Measurements from ENCODE around the gene CERS6.
"Not testable (repeated sequence)": the region's sequence is repeated elsewhere in the genome, so short reads cannot be mapped to it uniquely, and the experiment has no call there.

CERS6 gene

DNA sequence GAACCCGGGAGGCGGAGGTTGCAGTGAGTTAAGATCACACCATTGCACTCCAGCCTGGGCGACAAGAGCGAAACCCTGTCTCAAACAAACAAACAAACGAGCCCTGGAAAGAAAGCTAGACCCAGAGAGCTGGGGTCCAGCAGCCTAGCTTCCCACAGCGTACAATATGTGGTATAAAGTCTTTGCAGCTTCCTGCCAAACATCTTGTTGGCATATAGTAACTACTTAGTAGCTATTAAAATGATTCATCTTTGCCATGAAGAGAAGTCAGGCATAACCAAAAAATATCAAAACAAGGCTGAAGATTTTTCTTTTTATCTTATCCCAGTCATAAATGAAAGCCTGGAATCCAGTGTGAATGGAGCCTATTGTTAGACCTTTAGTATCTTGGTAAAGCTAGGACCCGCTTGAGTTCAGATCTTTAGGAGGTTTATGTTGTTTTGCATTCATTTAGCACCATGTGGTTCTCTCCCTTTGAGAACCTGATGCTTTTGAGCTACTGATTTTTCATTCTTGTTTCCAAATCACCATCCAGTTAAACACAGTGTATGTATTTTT lies 206.7 kb downstream of the CERS6 start:
- H3K9ac ChIP-seq: no peak overlapping the region
- no peak overlapping the region for H3K4me3 ChIP-seq
- H3K27ac ChIP-seq: no peak overlapping the region
- 0 out of 2 replicates have a peak, but pooled peaks cover 9% of the 10 kb centered on the region for H3K36me3 ChIP-seq
- no peaks in the 10 kb centered on the region for H3K27me3 ChIP-seq
- H4K20me1 ChIP-seq: no peaks in the 10 kb centered on the region
- no peak overlapping the region for H3K4me2 ChIP-seq
- TF ChIP-seq Cebpa-rat (IDR thresholded peaks at IDR 0.05): no peak
- H3K4me1 ChIP-seq: no peaks in the 10 kb centered on the region
- no peaks in the 10 kb centered on the region for H3K9me3 ChIP-seq

DNA sequence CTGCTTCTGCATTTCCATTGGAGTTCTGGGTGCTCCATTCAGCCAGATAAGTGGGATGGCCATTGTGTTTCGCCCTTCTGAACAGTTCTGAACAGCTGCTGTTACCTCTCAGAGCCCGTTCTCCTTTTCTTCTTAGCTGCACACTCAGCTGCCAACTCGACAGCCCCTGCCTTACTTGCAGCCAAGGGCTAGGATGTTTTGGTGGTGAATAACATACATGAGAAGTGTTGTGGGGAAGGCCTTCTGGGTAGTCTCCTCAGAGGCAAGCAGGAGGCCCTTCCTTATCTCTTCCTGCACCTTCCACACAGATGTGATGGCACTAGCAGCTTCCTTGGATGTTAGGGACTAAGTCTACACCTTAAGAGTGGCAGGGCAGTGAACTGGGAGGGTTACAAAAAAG lies 207.9 kb downstream of the CERS6 start:
- no peaks in the 10 kb centered on the region for H3K4me1 ChIP-seq
- no peaks in the 10 kb centered on the region for H4K20me1 ChIP-seq
- no peak overlapping the region for H3K4me3 ChIP-seq
- H3K27ac ChIP-seq: no peak overlapping the region
- no peak overlapping the region for H3K9ac ChIP-seq
- H3K4me2 ChIP-seq: no peak overlapping the region
- H3K9me3 ChIP-seq: no peaks in the 10 kb centered on the region
- H3K27me3 ChIP-seq: no peaks in the 10 kb centered on the region
- no peak for TF ChIP-seq Cebpa-rat (IDR thresholded peaks at IDR 0.05)
- 0 out of 2 replicates have a peak, but pooled peaks cover 7% of the 10 kb centered on the region for H3K36me3 ChIP-seq

DNA sequence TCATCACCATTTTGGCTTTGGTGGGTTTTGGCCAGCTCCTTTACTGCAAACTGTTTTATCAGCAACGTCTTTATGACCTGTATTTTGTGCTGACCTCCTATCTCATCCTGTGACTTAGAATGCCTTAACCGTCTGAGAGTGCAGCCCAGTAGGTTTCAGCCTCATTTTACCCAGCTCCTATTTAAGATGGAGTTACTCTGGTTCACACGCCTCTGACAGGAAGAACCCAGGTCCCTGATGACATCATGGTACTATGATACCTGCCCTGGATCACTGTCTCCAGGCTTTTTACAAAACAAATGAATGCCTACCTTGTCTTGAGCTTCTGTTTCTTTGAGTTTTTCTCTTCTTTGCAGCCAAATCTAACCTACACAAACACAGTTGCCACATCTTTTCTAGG lies 208.6 kb downstream of the CERS6 start:
- H3K36me3 ChIP-seq, H3K9ac ChIP-seq, H4K20me1 ChIP-seq, H3K4me1 ChIP-seq, H3K27ac ChIP-seq, H3K4me2 ChIP-seq, H3K9me3 ChIP-seq, H3K4me3 ChIP-seq, H3K27me3 ChIP-seq: not testable (repeated sequence)

DNA sequence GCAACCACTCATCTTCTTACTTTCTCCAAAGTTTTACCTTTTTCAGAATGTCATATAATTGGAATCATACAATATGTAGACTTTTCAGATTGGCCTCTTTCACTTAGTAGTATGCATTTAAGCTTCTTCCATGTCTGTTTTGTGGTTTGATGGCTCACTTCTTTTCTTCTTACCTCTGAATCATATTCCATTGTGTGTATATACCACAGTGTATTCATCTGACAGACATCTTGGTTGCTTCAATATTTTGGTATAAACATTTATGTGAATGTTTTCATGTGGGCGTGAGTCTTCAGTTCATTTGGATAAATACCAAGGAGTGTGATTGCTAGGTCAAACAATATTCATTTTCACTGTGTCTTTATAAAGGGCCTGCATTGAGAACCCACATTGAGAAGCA lies 210.3 kb downstream of the CERS6 start:
- H3K36me3 ChIP-seq: 0 out of 2 replicates have a peak, but pooled peaks cover 7% of the 10 kb centered on the region
- no peaks in the 10 kb centered on the region for H3K4me1 ChIP-seq
- no peak for TF ChIP-seq Cebpa-rat (IDR thresholded peaks at IDR 0.05)
- no peaks in the 10 kb centered on the region for H3K9me3 ChIP-seq
- no peaks in the 10 kb centered on the region for H3K27me3 ChIP-seq
- no peaks in the 10 kb centered on the region for H4K20me1 ChIP-seq
- H3K27ac ChIP-seq: no peak overlapping the region
- no peak overlapping the region for H3K4me3 ChIP-seq
- no peak overlapping the region for H3K9ac ChIP-seq
- no peak overlapping the region for H3K4me2 ChIP-seq

DNA sequence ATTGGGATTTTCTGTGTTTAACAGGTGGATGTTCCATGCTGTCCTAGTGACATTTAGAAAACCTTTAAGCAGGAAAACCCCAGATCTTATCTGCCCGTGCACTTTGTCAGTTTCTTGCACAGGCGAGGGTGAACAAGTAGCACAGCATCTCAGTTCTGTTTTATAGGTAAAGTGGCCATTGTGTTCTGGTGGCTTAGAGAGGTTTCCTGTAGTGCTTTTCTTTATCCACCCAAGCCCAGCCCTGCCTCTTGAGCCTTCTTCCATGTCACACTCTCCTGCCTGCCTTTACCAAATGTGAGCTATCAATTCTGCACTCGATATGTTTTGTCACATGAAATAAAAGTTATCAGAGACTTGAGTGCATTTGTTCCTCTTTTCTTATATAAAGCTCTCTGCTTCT lies 211.1 kb downstream of the CERS6 start:
- H3K27me3 ChIP-seq: no peaks in the 10 kb centered on the region
- no peaks in the 10 kb centered on the region for H4K20me1 ChIP-seq
- H3K9me3 ChIP-seq: no peaks in the 10 kb centered on the region
- H3K27ac ChIP-seq: no peak overlapping the region
- no peaks in the 10 kb centered on the region for H3K4me1 ChIP-seq
- no peak overlapping the region for H3K4me2 ChIP-seq
- H3K9ac ChIP-seq: no peak overlapping the region
- no peak for TF ChIP-seq Cebpa-rat (IDR thresholded peaks at IDR 0.05)
- 0 out of 2 replicates have a peak, but pooled peaks cover 7% of the 10 kb centered on the region for H3K36me3 ChIP-seq
- H3K4me3 ChIP-seq: no peak overlapping the region

DNA sequence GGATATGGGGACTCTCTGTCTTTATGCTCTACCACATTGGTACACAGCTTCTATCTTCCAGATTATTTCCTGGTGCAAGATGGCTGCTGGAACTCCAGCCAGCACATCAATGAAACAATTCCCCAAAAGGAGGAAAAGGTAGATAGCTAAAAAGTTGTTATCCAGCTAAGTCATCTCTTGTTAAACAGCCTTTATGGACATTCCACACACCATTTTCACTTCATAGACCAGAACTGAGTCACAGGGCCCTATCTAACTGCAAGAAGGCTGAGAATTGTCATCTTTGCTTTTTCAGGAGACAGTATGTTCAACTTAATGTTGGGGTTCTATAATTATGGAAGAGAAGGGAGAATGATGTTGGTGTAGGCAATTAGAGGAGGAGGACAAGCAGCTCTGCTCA lies 213.1 kb downstream of the CERS6 start:
- Histone ChIP-seq H3K4me2 (no peak overlapping the region), H3K9ac (no peak overlapping the region), H3K27me3 (no peaks in the 10 kb centered on the region), H3K9me3 (no peaks in the 10 kb centered on the region), H3K27ac (no peak overlapping the region), H3K36me3 (0 out of 2 replicates have a peak, but pooled peaks cover 3% of the 10 kb centered on the region), H4K20me1 (no peaks in the 10 kb centered on the region), H3K4me1 (no peaks in the 10 kb centered on the region), H3K4me3 (no peak overlapping the region)
- no peak for TF ChIP-seq Cebpa-rat (IDR thresholded peaks at IDR 0.05)

DNA sequence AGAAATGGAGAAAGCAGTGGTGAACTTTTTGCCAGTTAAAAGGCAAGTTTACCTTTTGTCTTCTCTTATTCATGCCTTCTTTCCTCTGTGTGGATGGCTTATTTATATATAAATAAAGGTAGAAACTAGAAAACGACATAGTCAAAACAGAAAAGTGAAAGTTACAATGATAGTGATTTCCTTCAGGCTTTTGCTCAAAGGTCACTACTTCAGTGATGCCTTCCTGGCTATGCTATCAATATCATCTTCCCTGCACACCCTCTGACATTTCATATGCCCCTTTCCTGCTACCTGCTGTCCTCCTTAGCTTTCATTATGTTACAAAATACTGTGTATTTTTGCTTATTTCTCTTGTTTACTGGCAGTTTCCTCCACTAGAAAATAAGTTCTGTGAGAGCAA lies 214.4 kb downstream of the CERS6 start:
- Histone ChIP-seq H3K4me1 (no peaks in the 10 kb centered on the region), H3K27ac (no peak overlapping the region), H3K9ac (no peak overlapping the region), H3K4me2 (no peak overlapping the region), H4K20me1 (no peaks in the 10 kb centered on the region), H3K4me3 (no peak overlapping the region), H3K9me3 (no peaks in the 10 kb centered on the region), H3K36me3 (0 out of 2 replicates have a peak, but pooled peaks cover 3% of the 10 kb centered on the region), H3K27me3 (no peaks in the 10 kb centered on the region)
- no peak for TF ChIP-seq Cebpa-rat (IDR thresholded peaks at IDR 0.05)

DNA sequence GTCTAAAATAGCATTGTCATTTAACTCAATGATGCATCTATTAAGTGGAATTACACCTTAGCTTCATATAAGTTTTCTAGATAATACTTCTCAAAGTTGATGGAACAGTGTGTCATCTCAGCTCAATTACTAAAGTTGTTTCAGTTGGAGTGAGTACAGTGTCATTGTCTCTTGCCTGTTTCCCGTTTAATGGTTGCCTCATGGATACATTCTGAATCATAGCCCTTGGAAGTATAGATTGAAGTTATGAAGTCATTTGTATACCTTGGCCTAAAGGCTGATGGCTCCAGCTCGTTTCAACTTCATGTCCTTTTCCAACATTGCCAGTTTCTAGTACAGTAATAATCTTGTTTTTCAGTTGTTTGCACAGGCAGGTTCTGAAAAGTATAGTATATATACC lies 215.9 kb downstream of the CERS6 start:
- Histone ChIP-seq H3K9ac (no peak overlapping the region), H3K27ac (no peak overlapping the region), H3K4me2 (no peak overlapping the region), H3K9me3 (no peaks in the 10 kb centered on the region), H3K27me3 (no peaks in the 10 kb centered on the region), H3K4me3 (no peak overlapping the region), H3K36me3 (0 out of 2 replicates have a peak, but pooled peaks cover 3% of the 10 kb centered on the region), H4K20me1 (no peaks in the 10 kb centered on the region), H3K4me1 (no peaks in the 10 kb centered on the region)
- no peak for TF ChIP-seq Cebpa-rat (IDR thresholded peaks at IDR 0.05)

DNA sequence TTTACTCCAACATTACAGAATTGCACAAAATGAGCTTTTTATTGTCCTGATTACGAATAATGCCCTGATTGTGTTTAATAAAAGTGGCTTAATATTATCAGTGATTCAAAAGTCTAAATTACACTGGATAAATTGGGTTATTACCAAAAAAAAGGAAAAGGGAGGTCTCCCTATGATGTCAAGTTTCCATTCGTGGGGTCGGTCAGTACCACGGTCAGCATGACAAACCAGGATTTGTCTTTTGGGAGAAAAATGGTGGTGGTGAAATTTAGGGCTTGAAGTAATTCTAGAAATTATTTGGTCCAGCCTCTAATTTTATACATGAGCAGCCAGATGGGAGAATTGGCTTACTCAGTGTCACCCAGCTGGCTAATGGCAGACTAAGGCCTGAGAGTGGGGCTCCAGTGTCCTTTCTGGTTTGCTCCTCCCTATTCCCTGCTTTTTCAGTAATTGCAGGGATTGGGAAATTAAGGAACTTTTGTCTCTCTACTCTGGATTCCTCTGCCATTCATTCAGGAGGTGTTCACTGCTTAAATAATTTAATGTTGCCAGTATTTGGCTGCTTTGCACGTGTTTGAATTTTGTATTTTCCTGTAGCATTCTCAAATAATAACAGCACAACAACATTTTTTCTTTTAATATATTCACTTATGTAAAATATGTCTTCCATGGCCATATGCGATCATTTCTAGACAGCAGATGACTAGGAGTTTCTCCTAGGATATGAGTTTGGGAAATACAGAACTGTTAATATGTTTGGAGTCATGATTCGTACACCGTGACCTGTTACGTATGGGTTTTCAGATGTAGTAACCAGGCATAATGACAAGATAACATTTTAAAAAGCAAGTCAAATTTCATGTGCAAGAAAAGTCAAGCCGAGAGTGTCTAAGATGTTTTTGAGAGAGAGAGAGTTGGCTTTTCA lies 217.5 kb downstream of the CERS6 start:
- Histone ChIP-seq H3K4me2 (no peak overlapping the region), H3K9ac (no peak overlapping the region), H3K36me3 (0 out of 2 replicates have a peak, but pooled peaks cover 4% of the 10 kb centered on the region), H3K27ac (no peak overlapping the region), H3K4me1 (no peaks in the 10 kb centered on the region), H3K27me3 (no peaks in the 10 kb centered on the region), H4K20me1 (no peaks in the 10 kb centered on the region), H3K4me3 (no peak overlapping the region), H3K9me3 (no peaks in the 10 kb centered on the region)
- TF ChIP-seq Cebpa-rat (IDR thresholded peaks at IDR 0.05): no peak

DNA sequence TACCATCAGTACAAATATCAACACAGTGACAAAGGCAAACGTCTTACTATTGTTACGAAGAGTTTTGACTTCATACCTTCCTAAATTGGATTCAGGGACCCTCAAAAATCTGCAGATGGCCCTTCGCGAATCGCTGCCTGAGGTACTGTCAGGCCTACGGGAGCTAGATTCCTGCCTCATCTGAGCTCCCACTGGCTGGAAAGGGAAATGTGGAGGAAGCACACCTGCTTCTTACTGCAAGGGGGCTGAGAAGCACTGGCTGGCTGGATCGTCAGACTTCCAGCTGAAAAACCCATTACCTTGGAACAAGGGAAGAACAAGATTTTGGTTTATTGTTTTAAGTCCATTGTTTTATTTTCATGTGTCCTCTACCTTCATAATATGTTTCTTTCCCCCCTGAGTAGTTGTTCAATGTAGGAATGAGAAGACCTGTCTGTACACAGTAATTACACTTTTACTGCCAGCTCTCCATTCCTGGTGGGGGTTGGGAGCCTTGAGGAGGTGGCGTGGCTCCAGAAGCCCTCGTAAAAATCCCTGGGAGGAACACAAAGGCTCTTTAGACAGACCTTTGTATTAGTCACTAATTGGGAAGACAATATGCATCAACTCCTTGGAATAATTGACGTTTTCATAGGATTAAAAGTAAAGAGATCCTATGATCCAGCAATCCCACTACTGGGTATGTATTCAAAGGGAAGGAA lies 222.2 kb downstream of the CERS6 start:
- H3K4me1 ChIP-seq: no peaks in the 10 kb centered on the region
- H3K27ac ChIP-seq: no peak overlapping the region
- H3K9me3 ChIP-seq: no peaks in the 10 kb centered on the region
- H3K4me2 ChIP-seq: no peak overlapping the region
- H3K9ac ChIP-seq: no peak overlapping the region
- no peaks in the 10 kb centered on the region for H3K27me3 ChIP-seq
- no peaks in the 10 kb centered on the region for H4K20me1 ChIP-seq
- TF ChIP-seq Cebpa-rat (IDR thresholded peaks at IDR 0.05): no peak
- no peak overlapping the region for H3K4me3 ChIP-seq
- H3K36me3 ChIP-seq: 0 out of 2 replicates have a peak, but pooled peaks cover 4% of the 10 kb centered on the region
